HTR-8/SVneo (cell line): Measurements from ENCODE around the gene TNS3.

Experiments
- DNase-seq: peaks from one replicate; pipeline ENCODE4 v3.0.0; 2011; ENCODE audit warnings: low spot score, mixed read lengths; ENCODE audit not compliant: insufficient read length
- FAIRE-seq: peaks from 2 replicates; lab custom pipeline; 2011; peaks lifted over from hg19 to GRCh38; lab: Jason Lieb, UNC

Gene TNS3

DNA sequence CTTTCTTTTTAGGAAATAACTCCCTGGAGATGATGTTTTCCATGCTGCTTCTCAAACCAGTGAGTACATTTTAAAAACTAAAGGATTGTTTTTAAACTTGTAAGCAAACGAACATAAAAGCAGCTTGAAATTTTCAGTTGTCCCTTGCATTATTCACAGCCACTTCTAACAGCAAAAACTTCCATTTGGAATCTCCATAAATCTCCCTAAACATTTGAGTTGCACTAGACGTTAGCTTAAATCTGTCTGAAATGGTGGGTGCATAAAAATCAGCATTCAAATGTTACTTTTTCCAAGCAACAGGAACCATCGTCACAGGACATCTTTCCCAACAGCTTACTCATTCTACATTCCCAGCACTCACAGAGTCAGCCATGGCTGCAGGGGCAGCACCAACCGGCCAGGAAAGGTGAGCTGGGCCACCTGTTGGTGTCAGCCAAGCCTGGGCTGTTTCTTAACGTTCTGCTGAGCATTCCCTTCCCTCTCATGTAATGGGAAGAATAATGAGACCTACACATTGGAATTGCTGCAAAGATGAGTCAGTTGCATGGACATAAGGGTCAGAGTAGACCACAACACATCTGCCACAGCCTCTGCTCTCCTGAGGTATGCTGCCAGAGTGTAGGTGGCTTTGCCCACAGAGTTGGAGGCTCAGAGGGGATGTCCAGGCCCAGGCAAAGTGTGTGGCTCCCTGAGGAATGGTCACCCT is 163.2 kb downstream of the TNS3 start:
- FAIRE-seq (no peak), DNase-seq (no peak)

DNA sequence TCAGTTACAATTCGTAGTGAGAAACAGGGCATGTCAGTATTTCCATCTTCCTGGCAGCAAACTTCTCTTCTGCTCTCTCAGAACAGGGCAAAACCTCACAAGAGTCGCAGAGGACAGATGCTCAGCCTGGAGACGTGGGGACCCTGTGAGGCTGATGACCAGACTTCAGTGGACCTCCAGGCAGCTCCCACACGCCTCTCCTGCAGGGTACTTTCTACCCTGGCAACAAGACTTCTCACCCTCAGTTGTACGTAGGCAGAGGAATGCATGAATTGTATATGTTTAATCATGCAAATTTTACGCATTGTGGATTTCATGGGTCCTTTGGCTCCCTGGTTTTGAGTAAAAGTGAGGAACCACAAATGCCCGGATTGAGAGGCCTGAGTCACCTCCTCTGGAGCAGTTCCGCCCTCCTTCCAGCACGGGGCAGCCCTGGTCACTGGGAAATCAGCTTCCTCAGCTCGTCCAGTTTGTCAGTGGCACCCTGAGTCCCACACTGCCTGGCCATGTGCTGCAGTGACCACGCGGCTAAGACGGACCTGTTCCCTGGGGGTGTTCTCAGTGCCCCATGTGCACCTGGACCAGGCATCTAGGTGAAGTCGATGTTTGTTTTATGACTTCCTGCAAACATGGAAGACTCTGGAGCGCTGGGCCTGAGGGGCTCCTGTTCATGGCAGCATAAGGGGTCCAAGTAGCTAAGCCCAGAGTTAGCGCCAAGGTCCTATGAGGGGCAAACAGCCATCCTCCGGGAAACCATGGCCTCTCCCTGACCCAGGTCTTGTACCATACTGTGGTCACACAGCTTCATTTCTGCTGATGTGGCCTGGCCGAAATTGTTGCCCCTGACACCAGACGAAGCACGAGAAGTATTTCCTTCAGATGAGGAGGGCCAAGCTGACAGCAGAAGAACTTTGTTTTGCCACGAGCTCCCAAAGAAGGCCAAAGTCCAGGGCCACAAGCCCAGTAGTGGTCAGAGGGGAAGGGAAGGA is 165.1 kb downstream of the TNS3 start:
- DNase-seq (no peak), FAIRE-seq (no peak)

DNA sequence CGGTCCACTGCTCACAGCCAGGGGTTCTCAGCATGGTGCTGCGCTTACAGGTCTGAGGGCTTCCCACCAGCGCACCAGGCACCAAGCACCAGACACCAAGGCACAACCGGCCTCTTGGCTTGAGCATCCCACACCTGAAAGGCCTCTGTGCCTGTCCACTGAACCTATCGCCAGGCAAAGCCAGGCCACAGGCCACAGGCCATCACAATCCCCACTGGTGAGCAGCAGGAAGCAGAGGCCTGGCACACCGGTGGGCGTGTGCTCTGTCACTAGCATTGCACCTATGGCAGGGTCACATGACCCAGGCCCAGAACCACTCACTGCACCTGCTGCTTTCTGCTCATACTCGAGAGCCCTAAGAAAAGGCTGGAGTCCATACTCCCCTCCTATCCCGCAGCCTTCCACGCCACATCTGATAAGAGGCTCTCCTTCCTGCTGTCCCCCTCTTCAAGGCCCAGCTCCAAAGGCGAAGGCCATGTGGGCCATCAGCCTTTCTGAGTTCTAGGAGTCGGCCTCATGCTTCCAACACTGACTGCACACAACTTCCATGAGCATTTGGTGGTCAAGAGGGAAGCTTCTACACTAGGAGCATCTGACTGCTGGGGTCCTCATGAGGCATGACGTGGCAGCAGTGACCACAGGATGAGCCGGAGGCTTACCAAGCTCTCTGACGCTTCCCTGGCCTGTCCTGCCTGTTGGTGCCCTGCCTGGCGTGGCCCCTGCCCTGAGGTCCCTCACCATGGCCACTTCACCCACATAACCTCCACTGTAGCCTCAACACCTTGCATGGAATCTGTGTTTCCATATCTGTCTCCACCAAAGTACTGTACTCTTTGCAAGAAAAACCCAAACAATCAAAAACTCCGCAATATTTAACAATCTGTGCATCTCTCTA is 166.3 kb downstream of the TNS3 start:
- FAIRE-seq (no peak), DNase-seq (no peak)

DNA sequence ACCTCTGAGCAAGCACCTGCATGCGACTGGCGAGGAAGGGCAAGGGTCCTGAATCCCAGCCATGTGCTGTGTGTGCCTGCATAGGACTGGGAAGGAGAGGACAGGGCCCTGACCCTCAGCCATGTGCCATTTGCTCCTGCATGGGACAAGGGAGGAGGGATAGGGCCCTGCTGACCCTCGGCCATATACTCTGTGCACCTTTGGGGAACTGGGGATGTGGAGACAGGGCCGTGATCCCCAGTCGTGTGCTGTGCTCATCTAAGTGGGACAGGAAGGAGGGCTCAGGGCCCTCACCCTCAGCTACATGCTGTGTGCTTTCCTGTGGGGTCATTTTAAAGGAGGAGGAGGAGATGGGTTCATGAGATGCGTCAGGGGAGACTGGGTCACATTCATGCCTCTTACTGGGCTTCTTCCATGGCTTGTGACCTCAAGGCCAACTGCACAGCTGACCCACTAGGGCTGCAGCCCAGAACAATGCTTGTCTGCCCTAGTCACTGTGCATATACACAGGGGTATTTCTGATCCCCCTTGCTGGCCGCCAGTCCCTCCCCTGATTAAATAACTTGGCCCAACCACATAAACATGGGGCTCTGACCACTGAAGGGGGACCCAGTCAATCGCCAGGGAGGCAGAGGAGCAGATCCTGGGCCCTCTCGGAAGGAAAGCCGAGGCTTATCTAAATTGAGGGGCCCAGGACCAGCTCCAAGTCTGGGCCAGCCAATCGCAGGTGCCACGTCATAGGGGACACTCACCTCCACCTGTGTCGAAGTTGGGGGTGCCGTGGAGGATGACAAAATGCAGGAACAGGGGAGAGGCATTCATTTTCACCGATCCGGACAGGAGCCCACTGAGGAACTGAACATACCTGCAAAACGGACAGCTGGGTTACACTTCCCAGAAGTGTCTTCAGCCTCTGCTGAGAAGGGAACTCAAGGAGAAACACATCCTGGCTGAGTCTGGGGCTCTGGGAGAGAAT is 167.3 kb downstream of the TNS3 start:
- FAIRE-seq (no peak), DNase-seq (no peak)

DNA sequence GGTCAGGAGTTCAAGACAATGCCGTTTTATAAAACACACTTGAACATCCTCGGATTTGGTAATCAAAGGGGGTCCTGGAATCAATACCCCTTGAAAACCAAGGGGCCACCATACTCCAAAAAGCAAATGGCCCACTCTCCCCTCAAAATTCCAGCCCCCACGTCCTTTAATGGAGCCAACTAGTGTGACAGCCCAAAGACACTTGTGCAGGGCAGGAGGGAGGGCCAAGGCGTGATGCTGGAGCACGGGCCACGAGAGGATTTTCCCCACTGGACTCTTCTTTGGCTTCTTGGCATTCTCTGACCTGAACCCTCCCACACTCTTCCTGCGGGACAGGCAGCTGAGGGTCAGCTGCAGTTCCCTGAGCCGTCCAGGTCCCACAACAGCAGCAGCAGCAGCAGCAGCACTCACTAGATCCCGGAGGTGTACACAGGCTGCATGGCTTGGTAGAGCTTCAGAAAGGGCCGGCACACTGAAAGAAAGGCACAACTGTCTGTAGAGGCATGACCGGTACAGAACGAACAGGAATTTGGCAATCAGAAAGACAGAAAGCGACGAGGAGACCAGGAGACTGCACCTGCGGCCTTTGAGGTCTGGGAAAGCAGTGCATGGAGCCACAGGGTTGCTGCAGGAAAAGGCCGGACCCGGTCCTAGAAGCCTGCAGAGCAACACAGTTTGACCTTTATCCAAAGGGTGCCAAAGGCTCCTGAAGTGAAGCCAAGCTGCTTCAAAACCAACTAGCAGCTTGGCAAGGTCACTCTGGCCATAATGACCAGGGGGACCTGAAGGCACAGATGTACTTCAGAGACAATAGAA is 168.2 kb downstream of the TNS3 start:
- no peak for DNase-seq
- no peak for FAIRE-seq

DNA sequence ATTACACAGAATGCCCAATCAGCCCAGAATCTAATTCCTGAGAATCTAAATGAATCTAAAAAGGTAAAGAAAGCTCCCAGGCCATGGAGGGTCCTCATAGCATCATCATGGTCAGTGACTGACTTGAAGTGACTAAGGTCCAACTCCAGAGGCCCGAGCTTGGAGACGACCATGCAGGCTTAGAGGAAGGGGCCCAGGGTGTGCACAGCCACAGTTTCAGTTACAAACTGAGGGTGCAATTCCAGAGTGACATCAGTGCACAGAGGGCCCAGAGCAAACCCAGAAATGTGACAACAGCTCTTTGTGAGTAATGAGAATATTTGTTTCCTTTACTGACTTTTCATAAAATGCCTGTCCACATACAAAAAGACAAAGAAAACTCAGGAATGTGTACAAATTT is 170.0 kb downstream of the TNS3 start:
- FAIRE-seq: no peak
- no peak for DNase-seq

DNA sequence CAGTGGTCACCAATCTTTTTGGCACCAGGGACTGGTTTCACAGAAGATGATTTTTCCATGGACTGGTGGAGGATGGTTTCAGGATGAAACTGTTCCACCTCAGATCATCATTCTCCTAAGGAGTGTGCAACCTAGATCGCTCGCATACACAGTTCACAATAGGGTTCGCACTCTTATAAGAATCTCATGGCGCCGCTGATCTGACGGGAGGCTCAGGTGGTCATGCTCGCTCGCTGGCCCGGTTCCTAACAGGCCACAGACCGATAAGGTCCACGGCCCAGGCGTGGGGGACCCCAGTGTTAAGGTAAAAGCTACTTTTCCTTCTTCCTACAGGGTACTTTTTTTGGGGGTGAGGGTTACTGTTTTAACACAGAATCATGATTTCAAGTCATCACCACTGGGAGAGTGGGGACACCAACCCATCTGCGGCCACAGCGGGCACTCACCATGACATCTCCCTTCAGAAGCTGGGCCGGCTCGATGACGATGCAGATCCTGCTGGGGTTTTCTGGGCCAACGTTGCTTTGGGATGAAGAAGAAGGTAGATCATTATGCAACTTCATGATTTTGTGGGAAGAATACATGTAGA is 170.5 kb downstream of the TNS3 start:
- FAIRE-seq: no peak

DNA sequence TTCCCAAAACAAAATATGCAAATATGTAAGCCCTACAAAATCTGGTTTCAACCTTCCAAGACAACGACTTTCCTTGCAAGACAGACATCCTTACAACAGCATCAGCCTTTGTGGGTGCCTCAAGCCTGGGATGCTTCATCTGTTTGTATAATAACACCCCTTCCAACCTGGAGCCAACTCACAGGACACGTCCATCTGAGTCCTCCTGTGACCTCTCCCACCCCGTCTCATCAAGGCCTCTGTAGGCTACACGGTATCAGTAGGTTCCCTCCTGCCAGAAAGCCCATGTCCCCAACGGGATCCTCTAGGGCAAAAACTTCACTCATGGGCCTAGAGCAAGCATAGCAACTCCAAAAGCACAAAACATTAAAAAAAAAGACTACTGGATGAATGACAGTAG is 173.2 kb downstream of the TNS3 start:
- DNase-seq (no peak), FAIRE-seq (peak; percentile 48)

More for the DNA sequence above, 170.5 kb downstream of the TNS3 start:
- DNase-seq: no peak

DNA sequence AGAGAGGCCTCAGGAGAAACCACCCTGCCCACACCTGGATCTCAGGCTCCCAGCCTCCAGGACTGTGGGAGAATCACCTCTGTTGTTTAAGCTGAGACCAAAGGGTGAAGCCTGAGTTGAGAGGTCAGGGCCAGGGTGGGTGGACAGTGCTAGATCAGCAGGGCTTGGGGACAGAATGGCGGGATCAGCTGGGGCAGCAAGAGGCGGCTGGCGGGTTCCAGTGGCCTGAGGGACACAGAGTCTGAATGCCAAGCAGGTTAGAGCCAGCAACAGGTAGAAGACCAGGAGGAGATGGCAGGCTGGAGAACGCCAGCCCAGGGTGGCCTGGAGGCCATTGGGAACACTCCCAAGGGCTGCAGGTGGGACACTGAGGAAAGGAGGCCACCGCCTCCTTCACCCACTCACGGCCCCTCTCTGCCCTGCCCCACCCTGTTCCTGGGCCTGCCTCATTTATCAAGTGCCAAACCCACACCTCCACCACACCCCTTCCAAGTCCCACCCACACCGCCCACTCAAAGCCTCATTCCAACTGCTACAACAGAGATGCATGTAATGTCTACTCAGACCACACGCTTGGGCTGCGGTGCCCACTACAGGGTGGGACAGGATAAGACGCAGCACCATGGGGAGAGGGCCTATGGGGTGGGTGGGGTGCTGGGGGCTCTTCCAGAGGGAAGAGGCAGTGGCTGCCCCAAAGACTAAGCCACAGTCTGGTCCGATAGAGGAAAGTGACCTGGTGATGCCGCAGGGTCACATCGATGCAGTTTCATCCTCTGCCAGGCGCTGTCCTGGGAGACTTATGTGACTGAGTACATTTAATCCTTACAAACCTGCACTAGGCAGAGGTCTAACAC is 173.9 kb downstream of the TNS3 start:
- no peak for FAIRE-seq
- no peak for DNase-seq

DNA sequence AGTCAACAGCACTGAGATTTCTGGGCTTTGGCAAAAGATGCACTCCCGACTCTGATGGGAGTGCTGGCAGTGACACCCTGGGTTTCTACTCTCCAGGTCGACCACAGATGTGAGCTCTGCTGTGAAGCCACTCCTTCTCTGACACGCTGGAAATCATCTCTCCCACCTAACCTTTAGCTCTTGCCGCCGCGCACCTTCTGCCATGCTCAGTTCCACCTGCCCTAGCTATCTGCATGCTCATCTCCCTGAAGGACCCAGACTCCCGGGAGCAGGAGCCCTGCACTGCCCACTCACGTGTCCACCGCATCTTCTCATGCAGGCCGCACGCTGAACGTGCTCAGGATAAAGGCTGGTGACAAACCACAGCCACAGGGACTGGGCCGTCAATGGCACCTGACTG is 174.8 kb downstream of the TNS3 start:
- no peak for DNase-seq
- no peak for FAIRE-seq

DNA sequence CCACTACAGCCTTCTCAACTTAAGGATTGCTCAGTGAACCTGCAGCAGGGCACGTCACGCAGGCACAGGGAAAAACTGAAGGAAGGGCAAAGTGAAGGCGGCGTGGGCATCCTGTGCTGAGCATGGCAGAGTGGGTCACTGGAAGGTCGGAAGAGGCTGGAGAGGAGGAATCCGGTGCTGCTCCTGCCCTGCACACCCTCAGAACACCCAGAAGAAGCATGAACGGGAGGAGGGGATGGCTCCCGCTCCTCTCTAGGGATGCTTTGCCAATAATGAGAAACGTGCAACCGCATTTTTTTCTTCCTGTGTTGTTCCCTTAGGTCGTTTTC is 175.1 kb downstream of the TNS3 start:
- no peak for DNase-seq
- FAIRE-seq: no peak

DNA sequence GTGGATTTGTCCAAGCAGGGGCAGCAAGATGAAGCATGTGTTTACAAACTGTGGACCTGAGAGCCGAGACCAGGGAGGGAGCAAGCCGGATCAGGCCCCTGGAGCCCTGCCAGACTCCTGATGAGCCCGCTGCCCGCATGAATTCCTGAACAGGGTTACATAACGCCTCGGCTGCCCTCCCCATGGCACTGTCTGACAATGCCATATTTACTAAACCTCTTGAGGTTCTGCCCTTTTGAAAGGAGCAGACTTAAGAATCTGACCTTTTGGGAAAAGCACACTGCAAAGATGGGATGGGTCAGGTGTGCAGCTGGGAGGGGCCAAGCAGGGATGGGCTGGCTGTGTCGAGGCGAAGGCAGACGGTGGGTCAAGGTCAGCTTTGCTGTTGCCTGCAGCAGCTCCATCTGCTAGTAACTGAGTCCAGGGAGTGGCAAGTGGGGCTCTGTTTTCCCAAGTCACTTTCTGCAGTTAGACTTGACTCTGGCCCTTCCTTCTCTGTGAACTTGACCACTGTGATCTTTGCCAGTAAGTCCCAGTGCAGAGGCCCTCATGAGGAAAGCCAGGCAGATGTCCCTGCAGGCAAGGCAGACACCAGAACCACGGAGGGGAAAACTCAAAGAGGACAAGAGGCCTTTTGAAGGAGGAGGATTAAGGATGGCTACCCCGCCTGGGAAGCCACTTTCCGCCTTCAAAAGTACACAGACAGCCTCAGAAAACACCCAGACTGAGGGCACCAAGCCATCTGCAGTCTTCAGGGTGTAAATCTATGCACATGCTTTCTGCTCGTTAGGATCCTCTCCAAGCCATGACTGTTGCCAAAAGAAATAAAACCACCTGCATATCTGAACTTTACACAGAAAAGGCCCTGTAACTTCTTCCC is 175.8 kb downstream of the TNS3 start:
- FAIRE-seq: no peak
- no peak for DNase-seq

DNA sequence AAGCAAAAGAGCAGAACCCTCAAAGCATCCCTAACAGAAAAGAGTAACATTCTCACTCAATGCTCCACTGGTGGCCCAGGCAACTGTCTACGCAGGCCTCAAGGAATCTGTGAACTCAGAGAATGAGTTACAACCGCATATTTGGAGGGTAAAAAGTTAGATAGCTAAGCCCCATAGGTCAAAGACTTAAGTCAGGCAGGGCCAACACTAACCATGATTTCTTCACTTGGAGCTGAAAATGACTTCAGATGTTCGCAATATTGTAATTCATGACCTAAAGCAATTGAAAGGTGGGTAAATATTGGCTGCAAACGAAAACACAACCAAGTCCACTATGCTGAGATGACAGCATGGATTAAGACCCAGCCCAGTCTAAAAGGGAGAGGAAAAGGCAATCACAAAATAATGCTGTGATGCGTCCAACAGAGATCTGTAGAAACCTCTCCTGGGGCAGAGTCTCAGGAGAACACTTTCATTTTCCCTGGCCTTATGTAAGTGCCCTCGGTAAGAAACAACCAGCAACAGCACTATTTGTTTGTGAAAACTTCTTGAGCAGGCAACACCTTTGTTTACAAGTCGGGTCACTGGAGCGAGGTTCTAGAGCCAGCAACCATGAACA is 176.5 kb downstream of the TNS3 start:
- no peak for FAIRE-seq
- DNase-seq: no peak

DNA sequence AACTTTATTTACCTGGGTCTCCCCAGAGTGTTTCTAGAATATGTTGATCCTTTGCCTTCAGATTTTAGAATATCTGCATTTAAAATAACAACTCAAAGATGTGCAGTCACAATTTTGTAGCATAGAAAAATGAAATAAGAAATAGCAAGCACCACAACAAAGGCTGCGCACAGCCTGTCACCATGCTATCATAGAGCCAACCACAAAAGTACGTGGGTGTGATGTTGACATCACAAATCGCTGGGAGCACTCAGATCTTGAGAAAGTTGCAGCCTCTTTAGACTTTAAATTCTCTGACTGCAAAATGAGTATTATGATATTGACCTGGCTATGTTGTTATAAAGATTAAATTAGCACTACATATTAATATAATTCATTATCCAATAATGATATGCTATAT is 177.9 kb downstream of the TNS3 start:
- DNase-seq: no peak
- FAIRE-seq: no peak

DNA sequence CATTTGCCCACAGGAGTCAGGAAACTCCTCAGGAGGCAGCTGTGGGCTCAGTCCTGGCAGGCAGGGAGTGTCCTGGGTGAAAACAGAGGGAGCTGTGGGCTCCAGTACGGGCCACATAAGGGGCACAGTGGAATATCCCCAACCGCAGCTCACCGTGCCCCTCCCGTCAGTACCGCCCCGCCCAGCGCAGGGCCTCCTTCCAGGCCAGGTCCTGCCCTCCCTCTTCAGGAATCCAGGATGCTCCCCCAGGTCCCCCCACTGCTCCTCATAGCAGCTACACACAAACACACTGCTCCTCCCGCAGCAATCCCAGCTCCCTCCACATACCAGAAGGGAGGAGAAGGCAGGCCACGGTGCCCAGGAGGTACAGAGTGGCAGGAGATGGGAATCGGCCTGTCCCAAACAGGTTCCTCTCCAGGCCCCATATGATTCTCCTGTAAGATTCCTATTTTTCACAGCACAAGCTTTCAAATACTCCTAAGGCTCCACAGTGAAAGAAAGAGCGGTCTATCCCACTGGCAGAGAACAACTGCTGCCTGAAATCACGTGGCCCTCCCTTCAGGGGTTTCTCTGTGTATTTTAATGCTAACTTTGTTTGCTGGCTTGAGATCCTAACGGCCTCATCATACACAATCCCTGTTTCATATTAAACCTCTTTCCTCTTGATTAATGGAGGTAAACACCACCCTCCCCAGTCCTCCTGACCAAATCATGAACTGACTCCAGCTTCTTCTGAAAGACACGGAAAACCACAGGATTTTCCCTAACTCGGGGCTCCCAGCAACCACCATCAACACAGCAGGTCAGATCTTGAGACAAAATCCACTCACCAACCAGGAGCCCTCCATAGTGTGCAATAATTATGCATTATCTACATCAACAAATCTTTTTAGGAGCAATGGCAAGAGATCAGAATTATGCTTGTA is 178.7 kb downstream of the TNS3 start:
- DNase-seq (no peak), FAIRE-seq (no peak)
